Gastroesophageal sphincter (tissue), 3 donors: ENCODE measurements around the gene SPATA3.

ENCODE experiments used
- CTCF ChIP-seq, 4 experiments: fragments of 200-600 bp in 2 of 4; fragments of 450-650 bp in 2 of 4; sonication (generic) in 1 of 4; IDR thresholded peaks; one replicate each; pipeline ENCODE4 v1.5.1; 2017 to 2019; ENCODE audit warnings: antibody characterized with exemption in 4 of 4, mild to moderate bottlenecking in 2 of 4, moderate library complexity in 2 of 4
- POLR2A ChIP-seq, 2 donors: fragments of 450-650 bp; IDR thresholded peaks; one replicate each; pipeline ENCODE4 v1.6.1; 2017; ENCODE audit warnings: antibody characterized with exemption in 2 of 2, mild to moderate bottlenecking in 2 of 2, moderate library complexity in 1 of 2

DNA sequence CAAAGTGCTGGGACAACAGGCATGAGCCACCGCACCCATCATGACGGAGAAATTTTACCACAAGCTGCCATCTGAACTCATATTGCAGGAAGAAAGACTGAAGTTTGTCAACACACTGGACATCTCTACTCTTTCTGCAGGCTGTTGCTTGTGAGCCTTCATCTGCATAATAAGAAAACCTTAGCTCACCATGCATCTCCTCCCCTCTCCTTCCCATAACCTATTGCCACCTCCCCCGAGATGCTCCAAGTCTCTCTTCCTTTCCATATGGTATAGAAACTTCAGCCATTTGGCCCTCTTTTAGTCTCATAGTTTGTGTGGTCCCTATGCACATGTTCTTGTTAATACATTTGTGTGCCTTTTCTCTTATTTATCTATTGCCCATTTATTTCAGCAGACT lies 22.3 kb downstream of the SPATA3 start:
- TF ChIP-seq CTCF (IDR thresholded peaks at IDR 0.05) (no peak), POLR2A (IDR thresholded peaks at IDR 0.05) (no peak)
